Right lobe of liver (tissue), 6 donors: ENCODE measurements around the gene FAF2. TPM values are rescaled to one million over a fixed set of nuclear protein-coding genes. Genes with fewer than 3 reads are reported as not detected.

Source experiments
- ATAC-seq, 4 donors: fragments of 200-7000 bp; cut with Tn5 transposase; one replicate each; pipeline ENCODE4 v1.9.1; 2020; ENCODE audit warnings: mild to moderate bottlenecking in 4 of 4, moderate library complexity in 4 of 4
- DNase-seq, 3 donors: peaks; one replicate each; pipeline ENCODE4 v3.0.0-alpha.2; 2020
- H3K27ac ChIP-seq, 3 donors: fragments of 200-600 bp; one replicate each; pipeline ENCODE4 v1.8.0; 2022
- H3K27me3 ChIP-seq, 2 donors: fragments of 200-600 bp; one replicate each; pipeline ENCODE4 v1.8.0; 2022
- H3K36me3 ChIP-seq, 4 donors: fragments of 200-600 bp; sonication (generic) in 1 of 4; one replicate each; pipeline versions ENCODE4 v1.5.1 to v1.8.0; 2017 to 2022; ENCODE audit warnings: control low read depth in 1 of 4
- H3K4me1 ChIP-seq, 4 donors: fragments of 200-600 bp; sonication (generic) in 1 of 4; one replicate each; pipeline versions ENCODE4 v1.5.1 to v1.8.0; 2017 to 2022; ENCODE audit warnings: control low read depth in 1 of 4
- H3K4me3 ChIP-seq, 3 donors: fragments of 200-600 bp; one replicate each; pipeline ENCODE4 v1.8.0; 2022
- H3K9me3 ChIP-seq, 4 donors: fragments of 200-600 bp; sonication (generic) in 1 of 4; one replicate each; pipeline versions ENCODE4 v1.5.1 to v1.8.0; 2017 to 2022; ENCODE audit warnings: control low read depth in 1 of 4
- CTCF ChIP-seq, 4 donors: fragments of 200-600 bp in 3 of 4; fragments of 450-650 bp in 1 of 4; IDR thresholded peaks; one replicate each; pipeline versions ENCODE4 v1.5.1 to v1.8.0; 2016 to 2022; ENCODE audit warnings: antibody characterized with exemption in 4 of 4, mild to moderate bottlenecking in 2 of 4
- POLR2A ChIP-seq: fragments of 450-650 bp; IDR thresholded peaks from one replicate; pipeline ENCODE4 v1.6.1; 2017; ENCODE audit warnings: antibody characterized with exemption, mild to moderate bottlenecking
- WGBS: methylation state at CpG from one replicate; pipeline ENCODE4 v1.1.6; 2018; ENCODE audit warnings: low coverage, low lambda C conversion rate; ENCODE audit not compliant: insufficient coverage; ENCODE audit errors: missing lambda C conversion rate; 5-methylcytosine and 5-hydroxymethylcytosine counted together
- intact Hi-C, 2 donors: fragments of 100-400 bp; cut with DNase I; formaldehyde crosslinking; loops; one replicate each; pipeline versions ENCODE4 v1.11.2 to v1.14.1; 2022
- total RNA-seq, 6 experiments: library from RNA; depleted of rRNA in 2 of 6; stranded (reverse); fragments of >200 nt in 2 of 6; fragmentation: NEBNext Ultra II Directional in 3 of 6; extraction: Animal tissue kit (Norgen Biotek cat#: 25700) in 3 of 6; gene quantifications; one replicate each; pipeline versions ENCODE4 v1.1.0 to v1.2.4, GENCODE V29; 2016 to 2023
- donor health status: DM: no; HTN: yes; CAD: no.
- donor health status: DM: no; HTN: no; CAD: no.
- donor health status: DM: no; HTN: no; CAD: no.
- donor health status: DM: no; HTN: yes; CAD: no.
- donor health status: DM: no; HTN: yes; CAD: no.

The FAF2 gene
- total RNA-seq, 6 experiments from 2014 or later, result 17.5 to 23.3 (median 19.8) TPM

- Histone ChIP-seq H3K9me3 (no peaks in the 10 kb centered on the region), H3K4me1 (peaks cover 0 to 14% (median 9%) of the 10 kb centered on the region in 4 donors), H3K27ac (no peak overlapping the region), H3K4me3 (no peak overlapping the region), H3K36me3 (no peaks in the 10 kb centered on the region), H3K27me3 (no peaks in the 10 kb centered on the region)
- no peak for TF ChIP-seq POLR2A
- TF ChIP-seq CTCF (IDR thresholded peaks at IDR 0.05), result no peak
- ATAC-seq (no peak), DNase-seq (no peak)
- WGBS, result 81% methylated on average over 4 of the region's 9 CpGs
- intact Hi-C loops, result loop anchor here in 1 of 2 donors (10.0 kb wide), 1 partner anchor 89 kb away; the partner anchor contains the start of gene RNF44
Measured at GRCh38 chr5:176446028-176446665, 2.0 kb upstream of the FAF2 start.

- H3K9me3 ChIP-seq, result no peaks in the 10 kb centered on the region
- DNase-seq (peak in 1 of 3 donors; percentile 28), ATAC-seq (peak in 3 of 4 donors; percentile 1 to 5 (median 4))
- TF ChIP-seq POLR2A (no peak), CTCF (IDR thresholded peaks at IDR 0.05) (no peak)
- peaks cover 0 to 14% (median 9%) of the 10 kb centered on the region in 4 donors for H3K4me1 ChIP-seq
- 28% methylated on average over 20 of the region's 27 CpGs for whole genome bisulfite sequencing
- H3K27ac ChIP-seq, result peak overlapping the region; percentile 91 to 96 (median 91)
- H3K27me3 ChIP-seq, result no peaks in the 10 kb centered on the region
- H3K4me3 ChIP-seq, result peak overlapping the region; percentile 62 to 81 (median 72)
- intact Hi-C loops, result loop anchor here in 1 of 2 donors (10.0 kb wide), 1 partner anchor 88 kb away; the partner anchor contains the start of gene RNF44
- no peaks in the 10 kb centered on the region for H3K36me3 ChIP-seq
Measured at GRCh38 chr5:176446884-176447590, 1.1 kb upstream of the FAF2 start.

DNA sequence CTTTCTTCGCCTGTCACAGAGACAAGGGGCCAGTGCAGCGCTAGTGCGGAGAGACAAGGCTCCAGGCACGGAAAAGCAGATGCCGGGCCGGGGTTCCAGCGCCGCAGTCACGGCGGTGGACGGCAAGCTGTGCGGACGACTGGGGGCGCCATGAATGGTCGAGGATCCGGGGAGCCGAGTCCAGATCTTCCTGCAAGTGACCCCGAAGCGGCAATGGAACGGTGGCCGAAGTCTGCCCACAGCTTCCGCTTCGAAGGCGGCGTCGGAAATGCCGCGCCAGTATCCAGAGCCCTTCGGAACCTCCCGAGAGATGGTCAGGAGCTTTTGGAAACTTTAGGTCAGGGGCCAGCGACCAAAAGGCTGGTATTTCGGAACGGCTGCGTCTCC, 601 bp upstream of the FAF2 start:
- no peaks in the 10 kb centered on the region for H3K9me3 ChIP-seq
- WGBS, result 0% methylated on average over 10 of the region's 34 CpGs
- H3K36me3 ChIP-seq, result no peaks in the 10 kb centered on the region
- H3K27ac ChIP-seq, result peak overlapping the region; percentile 91 to 96 (median 91)
- intact Hi-C loops, result loop anchor here in 1 of 2 donors (10.0 kb wide), 1 partner anchor 87 kb away; the partner anchor contains the start of gene RNF44
- TF ChIP-seq POLR2A (no peak), CTCF (IDR thresholded peaks at IDR 0.05) (no peak)
- peak in 3 of 4 donors; percentile 51 to 55 (median 53) for ATAC-seq
- no peaks in the 10 kb centered on the region for H3K27me3 ChIP-seq
- peak overlapping the region; percentile 62 to 81 (median 72) for H3K4me3 ChIP-seq
- peaks cover 0 to 14% (median 9%) of the 10 kb centered on the region in 4 donors for H3K4me1 ChIP-seq
- DNase-seq, result peak; percentile 64 to 80 (median 73)

- WGBS, result 50% methylated on average over 1 of the region's 1 CpG
- Histone ChIP-seq H3K27me3 (no peaks in the 10 kb centered on the region), H3K36me3 (peaks cover 0 to 10% (median 0%) of the 10 kb centered on the region in 4 donors), H3K27ac (no peak overlapping the region), H3K4me1 (peaks cover 0 to 14% (median 9%) of the 10 kb centered on the region in 4 donors), H3K9me3 (no peaks in the 10 kb centered on the region), H3K4me3 (no peak overlapping the region)
- intact Hi-C loops, result no loop called here
- TF ChIP-seq CTCF (IDR thresholded peaks at IDR 0.05), result no peak
- no peak for TF ChIP-seq POLR2A
- ATAC-seq, result no peak
- no peak for DNase-seq
Measured at GRCh38 chr5:176450077-176450476, 1.9 kb downstream of the FAF2 start.
